HG03571 (cell line): Measurements from ENCODE around the gene EDNRB.
"Not testable (repeated sequence)": the region's sequence is repeated elsewhere in the genome, so short reads cannot be mapped to it uniquely, and the experiment has no call there.

Experiments
- ATAC-seq: cut with Tn5 transposase; IDR thresholded peaks from one replicate; pipeline ENCODE4 v1.9.1; 2021; ENCODE audit not compliant: unreplicated experiment

The EDNRB gene

DNA sequence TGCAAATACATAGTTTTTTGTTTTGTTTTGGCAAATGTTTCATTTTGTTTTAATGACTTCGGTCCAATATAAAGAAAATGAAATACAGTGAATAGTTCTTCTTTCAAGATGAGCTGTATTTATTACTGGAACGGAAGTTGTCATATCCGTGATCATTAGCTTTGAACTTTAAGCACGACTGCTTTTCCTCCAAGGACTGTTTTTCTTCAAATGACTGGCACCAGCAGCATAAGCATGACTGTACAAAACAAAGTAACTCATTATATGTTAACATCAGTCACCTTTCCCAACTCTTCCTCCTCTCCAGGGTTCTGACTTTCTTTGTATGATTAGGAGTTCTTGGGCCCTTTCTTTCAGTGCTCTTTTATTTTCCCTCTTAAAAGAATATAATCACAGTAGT is 20.5 kb downstream of the EDNRB start:
- ATAC-seq = peak; percentile 99

DNA sequence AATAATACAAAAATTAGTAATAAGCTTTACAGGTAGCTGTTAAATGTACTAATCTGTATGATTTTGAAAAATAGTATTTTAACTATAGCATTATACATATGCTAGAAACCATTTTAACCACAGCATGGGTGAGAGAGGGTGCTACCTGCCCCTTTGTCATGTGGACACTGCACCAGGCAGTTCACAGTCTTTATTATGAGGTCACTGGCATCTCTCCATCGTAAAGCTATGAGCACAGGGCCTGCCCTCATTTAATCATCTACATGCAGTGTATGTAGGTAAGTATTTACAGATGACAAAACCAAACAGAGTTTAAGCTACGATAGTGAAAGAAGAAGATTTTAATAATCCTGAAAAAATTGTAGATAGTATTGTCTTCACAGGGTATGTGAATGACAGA is 21.7 kb downstream of the EDNRB start:
- ATAC-seq = no peak

DNA sequence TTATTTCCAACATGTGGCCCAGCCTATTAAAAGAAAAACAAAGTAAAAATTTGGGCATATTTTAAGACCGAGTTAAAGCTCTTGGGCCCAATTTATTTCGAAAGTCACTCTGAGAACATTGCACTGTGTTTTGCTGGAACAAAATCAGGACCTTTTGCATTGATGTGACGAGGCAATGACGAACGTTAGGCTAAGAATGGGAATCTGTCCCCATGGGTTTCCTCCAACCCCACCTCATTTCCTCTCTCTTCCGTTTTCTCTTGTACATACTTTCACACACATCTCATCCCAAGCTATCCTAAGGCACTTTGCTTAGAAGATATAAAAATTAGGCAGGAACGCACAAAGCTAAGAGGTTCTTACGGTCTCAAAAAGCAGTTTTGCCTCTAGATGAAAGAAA is 22.1 kb downstream of the EDNRB start:
- no peak for ATAC-seq

DNA sequence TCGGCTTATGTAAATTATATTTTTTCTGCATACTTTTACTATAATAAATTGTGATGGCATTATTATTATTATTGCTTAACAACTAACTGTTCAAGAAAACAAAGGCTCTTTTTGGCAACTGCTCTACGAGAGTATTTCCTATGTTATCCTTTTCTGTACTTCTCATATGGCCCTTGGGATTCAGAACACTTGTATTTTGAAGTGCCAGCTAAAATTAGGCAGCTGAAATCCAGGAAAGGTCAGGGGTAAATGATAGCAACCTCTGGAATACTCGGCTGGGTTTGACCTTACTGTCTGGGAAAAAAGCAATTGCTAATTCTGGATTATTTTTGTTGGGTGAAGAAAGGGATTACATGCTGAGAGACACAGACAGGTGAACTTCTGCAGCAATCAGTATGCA is 23.9 kb downstream of the EDNRB start:
- no peak for ATAC-seq

DNA sequence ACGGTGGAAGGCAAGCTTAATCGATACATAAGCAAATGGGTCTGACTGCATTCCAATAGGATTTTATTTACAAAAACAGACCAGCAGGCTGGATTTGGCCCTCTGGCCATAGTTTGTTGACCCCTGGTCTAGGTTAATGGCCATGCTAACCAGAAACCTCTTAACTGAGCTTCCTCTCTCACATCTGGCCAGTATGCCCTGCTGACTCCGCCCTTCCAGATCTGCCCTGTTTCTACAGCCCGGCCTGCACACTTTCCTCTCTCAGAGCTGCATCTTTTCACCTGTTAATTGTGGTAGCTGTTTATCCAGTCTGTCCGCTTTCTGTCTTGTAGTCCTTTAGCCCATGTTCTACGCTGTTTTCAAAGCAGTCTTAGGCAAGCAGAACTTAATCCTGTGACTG is 25.6 kb downstream of the EDNRB start:
- no peak for ATAC-seq

DNA sequence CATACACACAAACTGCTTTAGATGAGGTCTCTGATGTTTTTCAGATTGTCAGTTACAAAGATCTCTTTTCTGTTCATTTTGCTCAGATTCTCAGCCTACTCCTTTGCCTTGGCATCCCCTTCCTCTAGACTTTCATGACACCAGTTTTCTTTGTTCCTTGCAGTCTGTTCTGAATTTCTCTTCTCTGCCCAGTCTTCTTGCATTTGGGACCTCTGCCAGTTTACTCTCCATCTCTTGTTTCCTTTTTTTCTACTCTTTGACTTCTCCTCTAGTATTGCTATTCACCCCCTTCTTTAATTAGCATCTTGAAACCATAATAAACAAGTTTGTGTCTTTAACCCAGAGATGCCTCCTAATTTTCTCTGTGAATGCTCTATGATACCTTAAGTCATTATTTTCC is 26.1 kb downstream of the EDNRB start:
- no peak for ATAC-seq

DNA sequence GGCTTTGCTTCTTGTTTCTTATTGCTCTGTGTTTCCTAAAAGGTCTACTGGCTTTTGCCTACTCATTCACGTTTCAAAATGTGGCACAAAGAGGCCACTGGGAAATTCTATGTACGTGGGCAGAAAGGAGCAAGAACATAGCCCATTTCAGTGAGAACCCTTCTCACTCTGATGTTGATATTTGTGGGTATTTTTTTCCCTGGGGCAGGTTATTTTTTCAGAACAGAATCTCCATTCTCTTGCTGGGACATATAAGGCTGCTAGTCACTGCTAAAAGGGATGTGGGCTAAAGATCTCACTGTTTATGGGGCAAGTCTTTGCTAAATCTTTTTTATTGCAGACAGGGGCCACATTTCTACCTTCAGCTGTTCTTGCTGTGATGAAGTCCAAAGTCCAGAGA is 27.1 kb downstream of the EDNRB start:
- ATAC-seq = no peak

DNA sequence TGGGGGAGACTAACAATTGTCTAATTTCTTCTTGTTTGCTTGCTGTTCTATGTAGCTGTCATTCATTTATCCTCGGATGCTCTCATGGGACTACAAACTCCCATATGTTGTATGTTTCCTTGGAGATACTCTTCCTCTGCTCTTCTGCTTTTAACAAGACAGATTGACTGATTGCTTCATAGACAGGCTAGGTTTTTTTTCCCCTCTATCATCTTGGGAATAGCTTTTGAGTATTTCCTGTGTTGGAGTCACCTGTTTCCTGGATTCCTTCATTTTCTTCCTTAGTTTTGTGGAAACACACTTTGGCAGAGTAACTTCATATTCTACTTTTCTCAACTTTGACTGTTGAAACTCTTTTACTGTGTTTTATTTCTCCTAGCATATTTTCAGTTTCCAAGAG is 27.6 kb downstream of the EDNRB start:
- no peak for ATAC-seq

DNA sequence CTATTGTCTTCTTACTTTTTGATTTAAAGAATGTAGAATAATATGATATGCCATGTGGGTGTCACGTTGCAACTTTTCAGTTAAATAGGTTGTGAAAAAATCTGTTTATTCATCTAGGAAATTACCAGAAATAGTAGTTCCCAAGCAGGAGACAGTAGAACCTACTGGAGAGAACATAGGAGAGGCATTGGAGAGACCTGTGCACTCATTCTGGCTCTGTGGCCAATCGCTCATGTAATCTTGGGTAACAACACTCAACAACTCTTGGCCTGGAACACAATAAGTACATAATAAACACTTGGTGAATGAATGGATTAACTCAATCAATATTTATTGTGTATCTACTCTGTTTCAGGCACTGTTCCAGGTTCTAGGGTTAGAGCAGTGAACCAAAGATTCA is 35.3 kb downstream of the EDNRB start:
- ATAC-seq = no peak

DNA sequence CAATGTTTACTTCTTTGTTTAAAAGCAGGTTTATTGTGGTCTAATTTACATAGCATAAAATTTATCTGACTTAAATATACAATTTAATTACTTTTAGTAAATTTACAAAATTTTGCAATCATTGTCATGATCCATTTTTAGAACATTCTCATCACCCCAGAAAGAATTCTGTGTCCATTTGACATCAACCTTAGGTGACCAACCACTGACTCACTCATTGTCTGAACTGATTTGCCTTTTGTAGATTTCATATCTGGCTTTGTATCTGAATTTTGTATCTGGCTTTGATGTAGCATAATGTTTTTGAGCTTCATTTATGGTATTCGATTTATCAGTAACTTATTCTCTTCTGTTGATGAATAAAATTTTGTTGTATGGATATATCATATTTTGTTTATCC is 40.4 kb downstream of the EDNRB start:
- ATAC-seq = no peak

DNA sequence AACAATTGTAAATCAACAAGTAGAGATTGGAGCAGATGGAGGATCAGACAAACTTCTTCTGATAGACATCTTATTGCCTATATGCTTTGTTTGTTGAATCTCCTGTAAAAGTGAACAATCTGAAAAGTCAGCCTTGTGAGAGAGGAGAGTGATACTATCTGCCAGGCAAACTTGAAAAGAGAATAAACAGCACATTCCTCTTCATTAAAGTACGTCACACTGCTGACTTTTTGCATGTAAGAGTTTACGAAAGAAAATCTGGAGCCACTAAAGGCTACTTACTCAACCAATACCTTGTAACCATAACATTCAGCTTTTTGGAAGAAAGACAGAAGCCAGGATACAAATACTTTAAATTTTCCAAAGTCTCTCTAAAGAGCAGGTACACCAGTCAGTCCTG is 42.5 kb downstream of the EDNRB start:
- no peak for ATAC-seq

DNA sequence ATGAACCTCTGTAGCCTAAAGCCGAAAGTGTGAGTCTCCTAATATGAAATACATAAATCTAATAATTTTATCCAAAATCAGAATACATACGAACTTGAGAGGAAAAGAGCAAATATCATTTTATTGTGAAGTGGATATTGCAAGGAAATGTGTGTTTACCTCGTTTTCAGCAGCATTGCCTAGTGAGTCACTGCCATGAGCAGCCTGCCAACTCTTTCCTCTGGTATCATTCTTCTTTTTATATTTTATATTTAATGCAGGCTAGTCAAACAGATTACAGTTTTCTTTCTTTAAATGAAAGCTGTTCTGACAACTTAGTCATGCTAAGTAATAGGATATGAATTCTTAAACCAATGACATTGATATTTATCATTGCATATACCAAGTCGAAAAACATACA is 44.2 kb downstream of the EDNRB start:
- ATAC-seq = no peak

DNA sequence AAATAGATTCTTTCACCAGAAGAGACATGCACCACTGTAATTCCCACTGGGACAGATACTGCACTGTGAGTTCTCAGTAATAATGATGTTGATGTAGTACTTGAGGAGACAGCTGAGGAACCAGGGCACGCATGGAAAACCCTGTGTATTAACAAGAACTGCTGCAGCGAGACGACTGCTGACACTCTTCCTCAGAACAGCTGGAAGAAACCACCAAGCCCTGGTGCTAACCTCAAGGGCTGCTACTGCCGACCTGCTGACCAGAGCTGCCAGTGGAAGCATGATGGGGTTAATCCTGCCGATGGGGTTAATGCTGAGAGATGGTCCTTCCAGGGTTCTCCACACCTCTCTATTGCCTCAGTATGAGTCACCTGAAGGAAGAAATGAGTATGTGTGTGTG is 45.6 kb downstream of the EDNRB start:
- no peak for ATAC-seq

DNA sequence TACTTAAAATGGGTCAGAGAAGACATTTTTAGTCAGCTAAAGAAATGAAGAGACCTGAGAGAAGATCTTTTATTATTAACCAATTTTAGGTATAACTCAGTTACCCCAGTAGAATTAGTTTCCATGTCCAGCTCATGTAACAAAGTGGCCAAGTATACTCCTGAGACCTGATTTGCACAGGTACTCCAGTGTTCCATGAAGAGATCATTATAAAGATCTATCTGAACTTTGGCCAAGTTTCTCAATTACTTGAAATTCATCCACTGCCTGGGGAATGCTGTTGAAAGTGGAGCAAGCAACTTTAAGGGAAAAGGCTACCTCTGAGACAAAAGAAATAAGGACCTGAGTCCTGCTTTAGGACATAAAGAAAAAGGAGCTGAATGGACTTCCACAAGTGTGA is 47.0 kb downstream of the EDNRB start:
- no peak for ATAC-seq

DNA sequence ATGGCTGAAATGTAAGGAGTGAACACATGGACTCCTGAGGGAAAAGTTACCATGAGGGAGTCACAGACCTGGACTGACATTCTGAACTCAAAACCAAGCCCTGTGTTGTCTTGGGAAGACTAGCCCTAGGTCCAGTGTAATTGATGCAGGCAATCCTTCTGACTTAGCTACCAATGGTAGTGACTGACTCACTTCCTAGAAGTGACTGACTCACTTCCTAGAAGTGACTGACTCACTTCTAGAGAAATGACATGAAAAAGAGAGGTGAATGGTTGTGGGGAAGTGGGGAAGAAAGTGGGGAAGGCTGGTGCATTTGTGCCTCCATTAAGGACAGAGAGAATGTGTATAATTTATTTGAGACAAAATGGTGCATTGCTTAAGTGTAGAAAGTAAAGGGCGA is 49.9 kb downstream of the EDNRB start:
- no peak for ATAC-seq

DNA sequence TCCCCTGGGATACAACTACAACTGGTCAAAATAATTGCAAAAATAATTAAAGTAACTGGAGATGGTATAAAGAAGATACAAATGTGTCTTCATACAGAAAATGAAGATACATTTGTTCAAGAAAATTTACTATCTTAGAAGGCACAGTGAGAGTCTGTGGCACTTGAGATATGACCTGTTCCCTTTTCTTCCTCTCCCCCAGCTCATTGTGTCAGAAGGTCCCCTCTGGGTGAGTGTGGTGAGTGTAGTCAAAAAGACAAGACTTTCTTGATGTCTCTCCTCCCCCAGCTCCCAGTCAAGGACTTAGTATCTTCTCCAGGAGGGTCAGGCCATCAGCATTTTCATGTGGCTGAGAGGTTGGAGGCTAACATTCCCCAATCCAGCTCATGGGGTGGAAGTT is 51.7 kb downstream of the EDNRB start:
- no peak for ATAC-seq

DNA sequence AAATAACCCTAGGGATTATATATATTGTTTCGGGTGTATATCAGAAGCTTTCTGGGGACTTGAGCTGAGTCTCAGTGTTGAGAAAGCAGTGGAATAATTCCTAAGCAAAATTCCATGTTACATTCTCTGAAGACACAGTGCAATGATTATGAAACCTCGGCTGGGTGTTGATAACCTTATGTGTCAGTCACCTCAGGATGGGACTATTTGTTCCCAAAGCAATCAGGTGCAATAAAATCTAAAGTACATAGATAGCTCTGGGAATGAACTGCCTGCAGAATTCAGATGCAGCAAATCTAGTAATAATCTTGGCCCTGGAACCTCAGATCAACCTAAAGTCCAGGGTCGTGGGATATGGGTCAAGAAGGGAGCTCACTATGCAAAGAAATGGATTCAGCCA is 53.0 kb downstream of the EDNRB start:
- ATAC-seq = no peak

DNA sequence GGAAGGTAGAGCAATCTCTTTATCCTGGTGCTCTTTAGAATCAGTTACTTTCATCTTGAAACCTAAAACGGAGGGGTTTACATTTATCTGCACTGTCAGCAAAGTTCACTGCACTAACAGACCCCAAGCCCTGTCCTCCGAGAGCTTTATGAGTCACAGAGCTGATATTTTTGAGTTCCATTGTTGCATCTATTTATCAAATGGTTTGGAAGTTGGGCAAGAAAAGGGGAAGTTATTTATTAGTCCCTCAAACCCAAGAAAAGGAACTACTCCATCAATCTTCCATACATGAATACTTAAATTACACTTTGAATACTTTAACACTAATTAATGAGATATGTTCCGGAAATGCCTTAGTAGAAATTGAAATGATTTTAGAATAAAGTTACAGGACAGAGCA is 55.5 kb downstream of the EDNRB start:
- no peak for ATAC-seq

DNA sequence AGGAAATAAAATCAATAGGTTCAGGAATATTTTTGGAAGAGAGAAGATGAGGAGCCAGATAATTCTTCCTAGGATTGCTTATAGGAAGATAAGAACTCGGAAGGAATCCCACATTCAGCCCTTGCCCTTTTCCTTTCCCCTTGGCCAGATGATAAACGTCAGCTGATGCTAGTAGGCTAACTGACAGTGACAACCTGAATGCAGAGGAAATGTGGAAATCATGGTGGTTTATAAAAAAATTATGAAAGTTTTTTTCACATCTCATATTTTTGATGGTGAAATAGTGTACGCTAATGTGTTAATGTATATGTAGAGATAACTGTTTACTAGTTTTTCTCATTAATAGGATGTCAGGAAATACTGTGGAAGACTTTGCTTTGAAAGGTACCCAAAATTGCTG is 56.9 kb downstream of the EDNRB start:
- ATAC-seq = no peak

DNA sequence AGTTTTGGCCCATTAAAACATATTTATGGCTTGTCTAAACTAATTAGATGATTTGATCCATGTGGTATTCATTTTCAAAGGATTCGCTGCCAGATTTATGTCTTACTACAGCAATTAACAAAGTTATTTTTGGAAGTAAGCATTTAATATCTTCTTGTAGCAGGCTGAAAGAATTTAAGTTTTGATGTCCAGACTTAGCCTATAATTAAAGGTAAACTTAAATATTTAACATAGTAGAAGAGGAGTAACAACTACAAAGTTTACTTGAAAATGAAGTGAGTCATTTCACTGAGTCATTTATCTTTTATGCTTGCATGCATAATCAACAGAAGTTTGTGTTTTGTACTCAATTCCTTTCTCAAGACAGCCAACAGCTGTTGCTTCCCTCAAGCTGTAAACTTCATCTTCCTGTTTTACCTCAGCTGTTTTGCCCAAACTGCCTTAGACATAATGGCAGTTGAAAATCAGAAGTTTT is 58.1 kb downstream of the EDNRB start:
- ATAC-seq = no peak

DNA sequence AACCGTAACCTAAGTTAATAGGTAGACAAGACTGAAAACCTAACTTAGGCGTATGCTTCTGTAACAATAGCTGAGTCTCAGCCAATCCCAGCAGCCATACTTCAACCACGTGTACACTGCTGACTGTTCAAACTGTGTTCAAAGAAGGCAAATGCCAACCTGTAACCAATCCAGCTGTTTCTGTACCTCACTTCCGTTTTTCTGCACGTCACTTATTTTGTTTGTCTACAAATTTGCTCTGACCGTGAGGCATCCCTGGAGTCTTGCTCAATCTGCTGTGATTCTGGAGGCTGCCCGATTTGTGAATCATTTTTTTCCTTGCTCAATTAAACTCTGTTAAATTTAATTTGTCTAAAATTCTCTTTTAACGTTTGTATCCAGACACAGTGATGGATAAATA is 59.2 kb downstream of the EDNRB start:
- ATAC-seq = no peak

DNA sequence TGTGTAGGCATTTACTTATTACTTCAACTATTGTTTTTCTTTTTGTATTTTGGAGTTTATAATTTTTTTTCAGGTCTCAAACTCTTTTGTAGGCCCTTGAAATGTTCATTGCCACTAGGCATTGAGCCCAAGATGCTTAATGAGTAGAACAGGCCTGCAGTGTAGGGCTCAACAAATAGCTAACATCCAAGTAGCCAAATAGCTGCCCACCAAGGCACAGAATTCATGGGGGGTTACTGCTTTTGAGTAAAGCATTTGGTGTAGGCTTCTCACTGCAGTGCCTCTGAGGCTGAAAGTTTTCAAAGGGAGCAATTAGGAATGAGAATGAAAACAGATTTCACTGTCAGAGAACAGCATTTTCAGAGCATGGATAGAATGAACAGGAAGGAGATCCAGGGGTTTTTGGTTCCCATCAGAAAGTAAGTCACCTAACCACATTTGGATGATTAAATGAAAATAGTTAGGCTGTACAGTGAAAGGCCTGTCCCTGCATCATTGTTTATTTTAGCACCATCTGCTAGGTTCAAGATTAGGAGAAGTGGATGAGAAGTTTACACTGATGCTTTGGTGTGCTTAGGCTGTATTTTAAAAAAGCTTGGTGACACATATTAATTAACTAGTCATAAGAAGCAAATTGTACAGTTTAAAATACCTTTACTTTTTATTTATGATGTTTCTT is 61.0 kb downstream of the EDNRB start:
- no peak for ATAC-seq

DNA sequence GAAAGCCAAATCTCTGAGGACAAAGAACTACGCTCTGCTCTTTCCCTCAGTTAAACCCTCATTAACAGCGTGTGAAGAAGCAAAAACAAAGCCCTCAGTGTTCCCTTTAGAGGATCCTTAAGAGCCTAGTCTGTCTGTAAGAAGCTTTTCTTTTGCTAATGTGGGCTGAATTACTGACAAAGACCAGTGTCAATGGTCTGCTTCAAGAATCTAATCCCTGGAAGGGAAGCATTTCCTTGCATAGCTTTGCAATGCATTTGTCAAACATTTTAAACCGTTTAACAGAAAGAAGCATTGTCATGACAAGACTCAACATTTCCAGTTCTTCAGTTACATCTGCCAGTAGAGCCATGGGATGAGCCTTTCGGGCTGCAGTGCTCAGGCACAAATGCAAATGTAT is 64.9 kb downstream of the EDNRB start:
- ATAC-seq = no peak

DNA sequence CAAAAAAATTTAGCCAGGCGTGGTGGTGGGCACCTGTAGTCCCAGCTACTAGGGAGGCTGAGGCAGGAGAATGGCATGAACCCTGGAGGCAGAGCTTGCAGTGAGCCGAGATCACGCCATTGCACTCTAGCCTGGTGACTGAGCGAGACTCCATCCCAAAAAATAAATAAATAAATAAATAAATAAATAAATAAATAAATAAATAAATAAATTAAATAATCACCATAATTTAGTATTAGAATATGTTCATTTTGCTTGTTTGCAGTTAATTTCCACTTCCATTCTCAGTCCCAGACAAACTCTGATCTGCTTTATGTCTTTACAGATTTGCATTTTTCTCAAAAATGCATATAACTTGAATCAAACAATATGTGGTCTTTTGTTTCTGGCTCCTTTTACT is 70.6 kb downstream of the EDNRB start:
- not testable (repeated sequence) for ATAC-seq
